ENCODE measurements around the gene PTPN1.
"Not testable (repeated sequence)": the region's sequence is repeated elsewhere in the genome, so short reads cannot be mapped to it uniquely, and the experiment has no call there.

Gene PTPN1

DNA sequence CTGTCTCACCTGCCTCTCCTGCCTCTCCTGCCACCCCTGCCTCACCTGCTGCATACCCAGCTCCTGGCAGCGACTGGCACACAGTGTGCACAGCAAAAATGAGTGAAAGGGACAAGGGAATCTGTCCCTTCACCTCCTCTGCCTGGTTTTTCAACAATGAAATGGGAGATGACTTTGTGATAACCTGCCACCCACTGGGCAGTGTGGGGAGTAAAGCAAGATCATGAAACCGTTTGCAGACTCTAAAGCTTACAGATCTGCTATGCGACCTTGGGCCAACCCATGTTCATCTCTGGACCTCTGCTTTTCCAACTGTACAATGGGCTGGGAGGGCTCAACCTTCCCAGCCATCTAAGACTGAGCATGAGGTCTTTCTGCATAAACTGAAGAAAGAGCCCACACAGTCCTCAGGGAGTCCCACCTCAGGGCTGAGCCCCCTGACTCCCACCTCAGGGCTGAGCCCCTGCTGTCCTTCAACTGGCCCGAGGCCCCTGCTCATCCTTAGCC is 100.1 kb downstream of the PTPN1 start:
- no peak for DNase-seq (ENCODE audit: low read depth)
- no peak overlapping the region for H3K4me3 ChIP-seq (ENCODE audit: low read depth, low read length)
- TF ChIP-seq, protein P1, sequence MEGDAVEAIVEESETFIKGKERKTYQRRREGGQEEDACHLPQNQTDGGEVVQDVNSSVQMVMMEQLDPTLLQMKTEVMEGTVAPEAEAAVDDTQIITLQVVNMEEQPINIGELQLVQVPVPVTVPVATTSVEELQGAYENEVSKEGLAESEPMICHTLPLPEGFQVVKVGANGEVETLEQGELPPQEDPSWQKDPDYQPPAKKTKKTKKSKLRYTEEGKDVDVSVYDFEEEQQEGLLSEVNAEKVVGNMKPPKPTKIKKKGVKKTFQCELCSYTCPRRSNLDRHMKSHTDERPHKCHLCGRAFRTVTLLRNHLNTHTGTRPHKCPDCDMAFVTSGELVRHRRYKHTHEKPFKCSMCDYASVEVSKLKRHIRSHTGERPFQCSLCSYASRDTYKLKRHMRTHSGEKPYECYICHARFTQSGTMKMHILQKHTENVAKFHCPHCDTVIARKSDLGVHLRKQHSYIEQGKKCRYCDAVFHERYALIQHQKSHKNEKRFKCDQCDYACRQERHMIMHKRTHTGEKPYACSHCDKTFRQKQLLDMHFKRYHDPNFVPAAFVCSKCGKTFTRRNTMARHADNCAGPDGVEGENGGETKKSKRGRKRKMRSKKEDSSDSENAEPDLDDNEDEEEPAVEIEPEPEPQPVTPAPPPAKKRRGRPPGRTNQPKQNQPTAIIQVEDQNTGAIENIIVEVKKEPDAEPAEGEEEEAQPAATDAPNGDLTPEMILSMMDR (IDR thresholded peaks at IDR 0.05; ENCODE audit: insufficient read depth, low read depth, low read length, missing control alignments), result peak; percentile 2

DNA sequence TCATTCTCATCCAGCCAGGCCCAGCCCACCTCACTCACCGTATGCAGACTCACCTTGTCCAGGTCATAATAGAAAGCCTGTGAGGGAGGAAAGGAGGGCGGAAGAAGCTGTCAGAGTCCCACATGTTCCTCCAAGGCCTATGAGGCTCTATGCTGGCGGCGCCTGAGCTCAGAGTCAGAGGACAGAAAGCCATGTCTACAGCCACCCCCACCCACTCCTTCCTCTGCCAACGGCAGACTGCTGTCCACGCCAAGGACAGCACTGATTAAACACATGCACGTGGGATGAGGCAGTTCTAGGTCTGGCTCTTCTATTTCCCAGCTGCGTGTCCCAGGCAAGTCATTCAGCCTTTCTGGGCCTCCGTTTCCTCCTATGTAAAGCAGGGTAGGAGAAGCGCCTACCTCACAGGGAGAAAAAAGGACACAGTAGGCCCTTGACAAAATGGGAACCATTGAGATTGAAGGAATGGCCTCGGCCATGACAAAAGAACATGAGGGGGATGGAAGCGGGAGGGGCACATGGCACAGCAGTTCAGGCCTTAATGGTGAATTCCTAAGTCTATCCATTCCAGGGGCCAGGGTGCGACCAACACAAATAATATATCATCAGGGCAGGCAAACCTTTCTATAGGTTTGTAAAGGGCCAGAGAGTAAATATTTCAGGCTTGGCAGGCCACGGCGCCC is 101.1 kb downstream of the PTPN1 start:
- TF ChIP-seq, protein P1 (IDR thresholded peaks at IDR 0.05; ENCODE audit: insufficient read depth, low read depth, low read length, missing control alignments), result no peak
- no peak for DNase-seq (ENCODE audit: low read depth)
- H3K4me3 ChIP-seq (ENCODE audit: low read depth, low read length), result no peak overlapping the region

DNA sequence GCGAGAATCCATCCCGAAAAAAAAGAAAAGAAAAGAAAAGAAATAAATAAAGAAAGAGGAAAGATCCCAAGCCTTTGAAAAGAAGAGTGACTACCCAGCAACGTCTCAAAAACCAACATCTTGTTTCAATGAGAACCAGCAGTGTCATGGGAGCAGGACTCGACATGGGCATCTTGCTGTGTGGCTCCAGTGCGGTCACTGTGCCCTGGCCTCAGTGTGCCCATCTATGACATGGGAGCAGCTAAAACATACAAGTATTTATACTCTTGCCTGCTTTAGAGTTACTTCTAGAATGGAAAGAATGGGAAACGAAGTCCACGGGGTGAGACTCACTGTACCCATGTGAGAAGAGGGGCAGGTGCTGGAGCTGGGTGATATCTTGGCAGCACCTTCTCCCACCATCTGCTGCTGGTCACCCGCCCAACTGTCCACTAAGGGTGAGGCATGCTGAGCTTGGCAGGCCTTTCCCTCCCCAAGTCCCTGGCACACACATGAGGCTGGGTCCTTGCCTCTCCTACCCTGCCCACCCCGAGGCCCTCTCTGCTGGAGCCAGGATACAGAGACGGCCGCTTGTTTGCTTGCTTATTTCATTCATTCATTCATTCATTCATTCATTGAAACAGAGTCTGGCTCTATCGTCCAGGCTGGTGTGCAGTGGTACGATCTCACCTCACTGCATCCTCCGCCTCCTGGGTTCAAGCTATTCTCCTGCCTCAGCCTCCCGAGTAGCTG is 103.4 kb downstream of the PTPN1 start:
- no peak for DNase-seq (ENCODE audit: low read depth)
- H3K4me3 ChIP-seq (ENCODE audit: low read depth, low read length), result no peak overlapping the region

DNA sequence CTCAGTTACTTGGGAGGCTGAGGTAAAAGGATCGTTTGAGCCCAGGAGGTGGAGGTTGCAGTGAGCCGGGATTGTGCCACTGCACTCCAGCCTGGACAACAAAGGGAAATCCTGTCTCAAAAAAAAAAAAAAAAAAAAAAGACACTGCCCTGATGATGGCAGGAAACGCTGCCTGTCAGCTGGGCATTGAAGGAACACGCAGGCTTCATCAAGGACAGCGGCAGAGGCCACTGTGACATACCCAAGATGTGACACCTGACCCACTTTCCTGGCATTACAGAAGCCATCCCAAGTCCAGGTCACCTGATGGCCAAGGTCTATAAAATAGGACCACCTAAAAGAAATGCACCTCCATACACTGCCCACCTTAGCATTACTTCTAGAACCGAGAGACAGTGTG is 105.2 kb downstream of the PTPN1 start:
- no peak for DNase-seq (ENCODE audit: low read depth)
- TF ChIP-seq, protein P1 (IDR thresholded peaks at IDR 0.05; ENCODE audit: insufficient read depth, low read depth, low read length, missing control alignments), result no peak
- no peak overlapping the region for H3K4me3 ChIP-seq (ENCODE audit: low read depth, low read length)

More for the DNA sequence above, 103.4 kb downstream of the PTPN1 start:
- TF ChIP-seq, protein P1 (IDR thresholded peaks at IDR 0.05; ENCODE audit: insufficient read depth, low read depth, low read length, missing control alignments), result no peak

DNA sequence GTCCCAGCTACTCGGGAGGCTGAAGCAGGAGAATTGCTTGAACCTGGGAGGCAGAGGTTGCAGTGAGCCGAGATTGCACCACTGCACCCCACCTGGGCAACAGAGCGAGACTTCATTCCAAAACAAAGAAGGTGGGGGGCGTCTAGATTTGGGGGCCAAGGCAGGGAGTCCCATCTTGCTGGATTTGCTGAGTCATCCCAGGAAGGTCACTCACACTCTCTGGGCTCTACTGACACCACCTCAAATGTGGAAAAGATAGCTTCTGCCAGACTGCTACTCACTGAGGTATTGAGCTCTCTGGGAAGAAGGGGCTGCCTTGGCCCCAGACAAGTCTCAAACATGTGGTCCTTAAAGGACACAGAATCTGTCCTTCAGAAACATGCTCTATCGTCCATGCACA is 106.8 kb downstream of the PTPN1 start:
- DNase-seq (ENCODE audit: low read depth), result no peak
- H3K4me3 ChIP-seq (ENCODE audit: low read depth, low read length), result no peak overlapping the region
- TF ChIP-seq, protein P1 (IDR thresholded peaks at IDR 0.05; ENCODE audit: insufficient read depth, low read depth, low read length, missing control alignments), result no peak

DNA sequence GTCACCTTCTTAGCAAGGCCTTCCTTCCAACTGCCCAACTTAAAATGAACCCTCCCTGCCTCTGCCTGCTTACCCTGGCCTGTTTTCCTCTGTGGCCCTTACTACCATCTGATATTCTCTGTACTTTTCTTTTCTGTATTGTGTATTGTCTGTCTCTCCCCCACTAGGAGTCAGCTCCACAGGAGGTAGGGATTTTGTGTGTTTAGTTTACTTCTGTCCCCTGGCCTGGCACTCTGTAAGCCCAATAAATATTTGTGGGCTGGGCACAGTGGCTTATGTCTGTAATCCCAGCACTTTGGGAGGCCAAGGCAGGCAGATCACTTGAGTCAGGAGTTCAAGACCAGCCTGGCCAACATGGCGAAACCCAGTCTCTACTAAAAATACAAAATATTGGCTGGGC is 108.4 kb downstream of the PTPN1 start:
- no peak for DNase-seq (ENCODE audit: low read depth)
- TF ChIP-seq, protein P1 (IDR thresholded peaks at IDR 0.05; ENCODE audit: insufficient read depth, low read depth, low read length, missing control alignments), result no peak

DNA sequence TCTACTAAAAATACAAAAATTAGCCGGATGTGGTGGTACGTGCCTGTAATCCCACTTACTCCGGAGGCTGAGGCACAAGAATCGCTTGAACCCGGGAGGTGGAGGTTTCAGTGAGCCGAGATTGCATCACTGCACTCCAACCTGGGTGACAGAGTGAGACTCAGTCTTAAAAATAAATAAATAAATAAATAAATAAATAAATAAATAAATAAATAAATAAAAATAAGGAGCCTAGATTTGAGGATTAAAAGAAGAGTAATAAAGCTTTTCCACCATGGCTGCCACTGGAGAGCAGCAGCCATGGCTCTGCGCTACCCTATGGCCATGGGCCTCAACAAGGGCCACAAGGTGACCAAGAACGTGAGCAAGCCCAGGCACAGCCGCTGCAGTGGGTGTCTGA is 110.3 kb downstream of the PTPN1 start:
- DNase-seq (ENCODE audit: low read depth); H3K4me3 ChIP-seq (ENCODE audit: low read depth, low read length): not testable (repeated sequence)

More for the DNA sequence above, 108.4 kb downstream of the PTPN1 start:
- no peak overlapping the region for H3K4me3 ChIP-seq (ENCODE audit: low read depth, low read length)
